GM21447 (cell line): ENCODE measurements around the gene GIT2.
"Not testable (repeated sequence)": the region's sequence is repeated elsewhere in the genome, so short reads cannot be mapped to it uniquely, and the experiment has no call there.

Source experiments
- ATAC-seq: cut with Tn5 transposase; IDR thresholded peaks from one replicate; pipeline ENCODE4 v1.9.1; 2021; ENCODE audit not compliant: unreplicated experiment

GIT2 gene

GRCh38 chr12:109995686-109996482, at the start of gene GIT2:
TSS of gene GIT2 (minus strand) at chr12:109996368. CDS start at chr12:109996224, 144 bp downstream.
- ATAC-seq: peak; percentile 50

- ATAC-seq: no peak
Observed at GRCh38 chr12:110042264-110042663, 46.1 kb upstream of the GIT2 start.

GRCh38 chr12:110039085-110039807, 43.1 kb upstream of the GIT2 start:
- no peak for ATAC-seq

- ATAC-seq: no peak
Observed at GRCh38 chr12:110038741-110039084, 42.5 kb upstream of the GIT2 start.

- ATAC-seq: no peak
Observed at GRCh38 chr12:110037315-110037714, 41.1 kb upstream of the GIT2 start.

GRCh38 chr12:110035534-110036104, 39.5 kb upstream of the GIT2 start:
- ATAC-seq: no peak

GRCh38 chr12:110033888-110034287, 37.7 kb upstream of the GIT2 start:
- ATAC-seq: no peak

GRCh38 chr12:110029290-110029815, 33.2 kb upstream of the GIT2 start:
- no peak for ATAC-seq

GRCh38 chr12:110028323-110028722, 32.2 kb upstream of the GIT2 start:
- no peak for ATAC-seq

GRCh38 chr12:110024051-110024450, 27.9 kb upstream of the GIT2 start:
- no peak for ATAC-seq

- ATAC-seq: no peak
Observed at GRCh38 chr12:110023059-110023980, 27.2 kb upstream of the GIT2 start.

GRCh38 chr12:110020956-110021355, 24.8 kb upstream of the GIT2 start:
- no peak for ATAC-seq

- ATAC-seq: no peak
Observed at GRCh38 chr12:110015132-110015531, 19.0 kb upstream of the GIT2 start.

- no peak for ATAC-seq
Observed at GRCh38 chr12:110012659-110013058, 16.5 kb upstream of the GIT2 start.

GRCh38 chr12:110012137-110012536, 16.0 kb upstream of the GIT2 start:
- ATAC-seq: peak; percentile 58

GRCh38 chr12:110010853-110011723, 14.9 kb upstream of the GIT2 start:
- peak; percentile 49 for ATAC-seq

GRCh38 chr12:110008681-110009398, 12.7 kb upstream of the GIT2 start:
- not testable (repeated sequence) for ATAC-seq

GRCh38 chr12:110007881-110008280, 11.7 kb upstream of the GIT2 start:
- ATAC-seq: no peak

- ATAC-seq: no peak
Observed at GRCh38 chr12:110006115-110006514, 9.9 kb upstream of the GIT2 start.
